GM06990 (cell line): ENCODE data around the gene POLR1D.

Experiments used
- DNase-seq: peaks from one replicate; pipeline ENCODE4 v3.0.0-alpha.2; 2011; ENCODE audit not compliant: insufficient read length; ENCODE audit errors: extremely low read depth
- H3K27me3 ChIP-seq: replicated peaks from 2 replicates; pipeline ENCODE4 v1.6.0; 2011; ENCODE audit warnings: low read length; ENCODE audit not compliant: control insufficient read depth, insufficient read depth
- H3K36me3 ChIP-seq: 2 replicates; pipeline ENCODE4 v1.5.1; 2011; ENCODE audit warnings: low read length; ENCODE audit not compliant: control insufficient read depth, insufficient read depth
- H3K4me3 ChIP-seq: replicated peaks from 2 replicates; pipeline ENCODE4 v1.5.1; 2011; ENCODE audit warnings: low read depth, mild to moderate bottlenecking, control low read depth, low read length
- CTCF ChIP-seq: IDR thresholded peaks from 2 replicates; pipeline ENCODE4 v1.5.1; 2011; ENCODE audit warnings: low read length, control low read depth, mild to moderate bottlenecking, inconsistent platforms; ENCODE audit not compliant: insufficient read depth, poor library complexity, severe bottlenecking

POLR1D gene

GRCh38 chr13:27601803-27602202, 19.9 kb upstream of the POLR1D start:
- DNase-seq = no peak
- TF ChIP-seq CTCF = no peak
- H3K36me3 ChIP-seq = no peaks in the 10 kb centered on the region

GRCh38 chr13:27605099-27605498, 16.6 kb upstream of the POLR1D start:
- no peak for DNase-seq
- H3K27me3 ChIP-seq = no peaks in the 10 kb centered on the region

More at GRCh38 chr13:27601803-27602202, 19.9 kb upstream of the POLR1D start:
- no peaks in the 10 kb centered on the region for H3K27me3 ChIP-seq
- no peak overlapping the region for H3K4me3 ChIP-seq

GRCh38 chr13:27605610-27606200, 16.0 kb upstream of the POLR1D start:
- no peak for DNase-seq
- no peak for TF ChIP-seq CTCF
- H3K27me3 ChIP-seq = no peaks in the 10 kb centered on the region
- H3K36me3 ChIP-seq = no peaks in the 10 kb centered on the region
- no peak overlapping the region for H3K4me3 ChIP-seq

More at GRCh38 chr13:27605099-27605498, 16.6 kb upstream of the POLR1D start:
- Histone ChIP-seq H3K4me3 (no peak overlapping the region), H3K36me3 (no peaks in the 10 kb centered on the region)
- no peak for TF ChIP-seq CTCF

- H3K4me3 ChIP-seq = no peak overlapping the region
- TF ChIP-seq CTCF = no peak
- no peak for DNase-seq
- H3K36me3 ChIP-seq = no peaks in the 10 kb centered on the region
- H3K27me3 ChIP-seq = no peaks in the 10 kb centered on the region
Observed at GRCh38 chr13:27607125-27607524, 14.6 kb upstream of the POLR1D start.

GRCh38 chr13:27613628-27614027, 8.1 kb upstream of the POLR1D start:
- no peak for DNase-seq
- Histone ChIP-seq H3K36me3 (no peaks in the 10 kb centered on the region), H3K4me3 (no peak overlapping the region), H3K27me3 (no peaks in the 10 kb centered on the region)
- TF ChIP-seq CTCF = no peak

GRCh38 chr13:27617881-27618321, 3.8 kb upstream of the POLR1D start:
- no peak for DNase-seq
- H3K27me3 ChIP-seq = no peaks in the 10 kb centered on the region
- H3K4me3 ChIP-seq = no peak overlapping the region
- no peak for TF ChIP-seq CTCF
- no peaks in the 10 kb centered on the region for H3K36me3 ChIP-seq
